ENCODE results near the gene HS6ST2.

DNA sequence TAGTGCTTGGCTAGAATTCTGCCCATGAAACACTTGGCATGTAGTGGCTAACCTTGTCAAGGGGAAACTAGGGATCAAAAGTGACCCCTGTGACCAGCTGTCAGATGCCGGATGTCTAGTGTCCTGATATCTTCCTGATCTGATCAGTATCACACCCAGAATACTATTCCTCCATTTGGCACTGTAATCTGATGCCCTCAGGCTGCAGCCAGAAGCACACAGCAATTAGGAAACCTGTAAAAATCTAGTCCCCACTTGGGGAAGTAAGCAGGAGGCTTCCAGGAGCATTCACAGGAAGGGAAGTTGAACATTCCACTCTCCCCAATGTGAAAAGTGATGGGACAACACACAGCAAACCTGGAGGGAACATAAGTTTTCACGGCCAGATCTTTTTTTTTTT is 125.1 kb downstream of the HS6ST2 start:
- TF ChIP-seq, protein P1, sequence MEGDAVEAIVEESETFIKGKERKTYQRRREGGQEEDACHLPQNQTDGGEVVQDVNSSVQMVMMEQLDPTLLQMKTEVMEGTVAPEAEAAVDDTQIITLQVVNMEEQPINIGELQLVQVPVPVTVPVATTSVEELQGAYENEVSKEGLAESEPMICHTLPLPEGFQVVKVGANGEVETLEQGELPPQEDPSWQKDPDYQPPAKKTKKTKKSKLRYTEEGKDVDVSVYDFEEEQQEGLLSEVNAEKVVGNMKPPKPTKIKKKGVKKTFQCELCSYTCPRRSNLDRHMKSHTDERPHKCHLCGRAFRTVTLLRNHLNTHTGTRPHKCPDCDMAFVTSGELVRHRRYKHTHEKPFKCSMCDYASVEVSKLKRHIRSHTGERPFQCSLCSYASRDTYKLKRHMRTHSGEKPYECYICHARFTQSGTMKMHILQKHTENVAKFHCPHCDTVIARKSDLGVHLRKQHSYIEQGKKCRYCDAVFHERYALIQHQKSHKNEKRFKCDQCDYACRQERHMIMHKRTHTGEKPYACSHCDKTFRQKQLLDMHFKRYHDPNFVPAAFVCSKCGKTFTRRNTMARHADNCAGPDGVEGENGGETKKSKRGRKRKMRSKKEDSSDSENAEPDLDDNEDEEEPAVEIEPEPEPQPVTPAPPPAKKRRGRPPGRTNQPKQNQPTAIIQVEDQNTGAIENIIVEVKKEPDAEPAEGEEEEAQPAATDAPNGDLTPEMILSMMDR (conservative IDR thresholded peaks at IDR 0.05; ENCODE audit: low read depth, low read length) = no peak
- TF ChIP-seq EZH2 (IDR thresholded peaks at IDR 0.05; ENCODE audit: low read length, unreplicated experiment) = no peak
